Astrocyte (in vitro differentiated cells and primary cell): Measurements from ENCODE around the gene NGFR.

Source experiments
- CTCF ChIP-seq: IDR thresholded peaks from 2 replicates; pipeline ENCODE4 v1.5.1; 2011; ENCODE audit warnings: low read depth, mild to moderate bottlenecking, inconsistent platforms, low read length, moderate library complexity; ENCODE audit not compliant: insufficient read depth
- EZH2 ChIP-seq: IDR thresholded peaks from 2 replicates; pipeline ENCODE4 v1.6.1; 2012; ENCODE audit warnings: mild to moderate bottlenecking, low read length, inconsistent platforms; ENCODE audit not compliant: insufficient read depth

- TF ChIP-seq EZH2: no peak
- no peak for TF ChIP-seq CTCF
These were observed 41.0 kb upstream of the NGFR start for GRCh38 chr17:49454050-49454449.
